HG02870 (cell line): ENCODE data around the gene GDPD5.

Source experiments
- ATAC-seq: cut with Tn5 transposase; IDR thresholded peaks from one replicate; pipeline ENCODE4 v1.9.1; 2021; ENCODE audit warnings: mild to moderate bottlenecking, moderate library complexity; ENCODE audit not compliant: unreplicated experiment

The GDPD5 gene

GRCh38 chr11:75558939-75559843 is 33.5 kb upstream of the GDPD5 start:
- no peak for ATAC-seq

GRCh38 chr11:75557666-75558494 is 32.1 kb upstream of the GDPD5 start:
- no peak for ATAC-seq

- no peak for ATAC-seq
These were observed 30.5 kb upstream of the GDPD5 start for GRCh38 chr11:75556275-75556674.

GRCh38 chr11:75555079-75555811 is 29.5 kb upstream of the GDPD5 start:
- ATAC-seq: no peak

GRCh38 chr11:75554258-75555022 is 28.7 kb upstream of the GDPD5 start:
- no peak for ATAC-seq

GRCh38 chr11:75553889-75554257 is 28.1 kb upstream of the GDPD5 start:
- ATAC-seq: no peak

- ATAC-seq: no peak
These were observed 27.4 kb upstream of the GDPD5 start for GRCh38 chr11:75553182-75553581.

- ATAC-seq: no peak
These were observed 23.7 kb upstream of the GDPD5 start for GRCh38 chr11:75549370-75549958.

GRCh38 chr11:75548595-75549272 is 23.0 kb upstream of the GDPD5 start:
- ATAC-seq: no peak

- ATAC-seq: no peak
These were observed 21.9 kb upstream of the GDPD5 start for GRCh38 chr11:75547617-75548058.

GRCh38 chr11:75547177-75547576 is 21.4 kb upstream of the GDPD5 start:
- ATAC-seq: no peak

- no peak for ATAC-seq
These were observed 18.1 kb upstream of the GDPD5 start for GRCh38 chr11:75543806-75544205.

- ATAC-seq: no peak
These were observed 16.3 kb upstream of the GDPD5 start for GRCh38 chr11:75542088-75542438.

GRCh38 chr11:75541193-75542087 is 15.7 kb upstream of the GDPD5 start:
- no peak for ATAC-seq

GRCh38 chr11:75539459-75540334 is 14.0 kb upstream of the GDPD5 start:
- no peak for ATAC-seq

- no peak for ATAC-seq
These were observed 12.6 kb upstream of the GDPD5 start for GRCh38 chr11:75538150-75538942.

GRCh38 chr11:75537740-75538139 is 12.0 kb upstream of the GDPD5 start:
- peak; percentile 4 for ATAC-seq
